ENCODE data around the gene VSIG4.

VSIG4 gene

GRCh38 chrX:66023385-66024091 lies 16.3 kb downstream of the VSIG4 start:
- FAIRE-seq, result no peak

GRCh38 chrX:66022632-66023384 lies 17.1 kb downstream of the VSIG4 start:
- FAIRE-seq, result no peak

DNA sequence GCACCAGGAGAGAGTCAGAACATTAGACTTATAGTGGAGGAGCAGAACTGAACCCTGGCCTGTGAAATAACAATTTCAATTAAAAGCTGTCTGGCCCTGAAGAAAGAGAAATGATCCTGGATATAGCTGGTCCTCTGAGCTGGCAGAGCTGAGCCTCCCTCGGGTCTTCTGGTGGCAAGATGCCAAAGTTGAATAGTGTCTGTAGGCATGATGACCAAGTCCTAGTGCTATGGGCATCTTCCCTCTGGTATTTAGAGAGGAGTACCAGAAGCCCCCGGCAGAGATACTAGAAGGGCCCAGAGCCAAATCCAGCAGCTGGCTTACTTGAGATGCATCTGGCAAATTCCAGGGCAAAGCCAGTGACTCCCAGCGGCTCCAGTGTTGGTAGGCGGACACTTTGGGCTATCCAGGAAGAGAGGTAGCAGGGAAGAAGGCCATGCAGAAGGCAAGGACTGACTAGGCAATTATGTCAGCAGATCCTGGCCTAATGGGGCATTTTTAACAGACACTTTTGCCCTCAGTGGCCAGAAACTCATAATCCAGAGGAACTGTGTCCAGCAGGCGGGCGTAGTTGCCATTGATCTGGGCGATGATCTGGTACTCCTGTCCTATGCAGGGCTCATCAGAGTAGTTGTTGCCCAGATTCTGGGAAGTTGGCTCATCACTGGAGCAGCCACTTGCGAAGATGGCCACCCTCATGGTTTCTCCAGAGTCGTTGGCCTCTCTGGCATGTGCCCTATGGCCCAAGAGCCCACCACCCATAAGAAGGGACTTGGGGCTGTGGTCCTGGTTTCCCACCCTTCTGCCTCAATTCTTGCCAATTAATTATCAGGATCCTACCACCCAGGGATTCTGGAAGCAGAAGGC lies 17.9 kb downstream of the VSIG4 start:
- no peak for FAIRE-seq

DNA sequence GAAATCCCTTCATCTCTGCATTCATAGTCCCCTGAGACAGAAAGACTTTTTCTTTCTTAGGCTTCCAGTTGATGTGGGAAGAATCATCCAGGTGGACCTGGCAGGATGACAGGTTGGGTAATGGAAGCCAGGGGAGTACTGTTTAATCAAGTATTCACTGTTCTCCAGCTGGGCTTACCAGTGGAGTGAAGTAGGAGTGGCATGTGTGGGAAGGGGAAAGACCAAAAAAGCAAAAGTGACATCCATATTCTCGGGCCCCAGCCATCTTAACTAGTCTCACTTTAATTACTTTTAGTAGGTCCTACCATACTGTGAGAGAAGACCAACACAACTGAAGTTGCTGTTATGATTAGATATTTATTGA lies 18.5 kb downstream of the VSIG4 start:
- FAIRE-seq, result no peak

DNA sequence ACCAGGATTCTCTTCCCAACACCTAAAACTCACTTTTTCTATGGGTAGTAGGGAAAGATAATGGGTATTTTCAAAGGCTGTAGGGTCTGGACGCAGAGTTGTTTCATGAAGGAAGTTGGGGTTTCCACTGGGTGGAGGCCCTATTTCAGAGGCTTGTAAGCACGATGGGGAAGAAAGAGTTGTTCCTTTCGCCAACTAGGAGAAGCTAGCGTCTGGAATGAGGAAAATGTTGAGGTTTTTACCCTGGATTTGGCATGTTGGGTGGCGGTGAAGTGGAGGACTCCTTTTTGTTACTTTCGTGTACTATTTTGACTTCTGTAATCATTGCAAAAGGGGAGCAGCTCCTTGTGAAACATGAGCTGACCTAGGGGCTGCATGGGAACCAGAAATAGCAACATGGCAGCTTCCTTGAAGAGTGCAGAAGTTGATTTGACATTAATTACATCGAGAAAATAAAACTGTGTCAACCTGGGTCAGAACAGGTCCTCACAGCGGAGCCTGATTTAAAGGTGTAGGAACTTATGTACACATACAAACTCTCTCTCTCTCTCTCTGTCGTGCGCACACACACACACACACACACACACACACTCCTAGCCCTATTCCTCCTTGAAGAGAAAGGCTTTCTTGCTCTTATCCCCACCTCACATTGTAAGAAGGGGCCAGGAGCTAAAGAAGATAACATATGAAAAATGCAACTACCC lies 19.1 kb downstream of the VSIG4 start:
- FAIRE-seq, result no peak

GRCh38 chrX:66019974-66020373 lies 19.9 kb downstream of the VSIG4 start:
- FAIRE-seq, result no peak

GRCh38 chrX:66019310-66019652 lies 20.6 kb downstream of the VSIG4 start:
- FAIRE-seq, result no peak

DNA sequence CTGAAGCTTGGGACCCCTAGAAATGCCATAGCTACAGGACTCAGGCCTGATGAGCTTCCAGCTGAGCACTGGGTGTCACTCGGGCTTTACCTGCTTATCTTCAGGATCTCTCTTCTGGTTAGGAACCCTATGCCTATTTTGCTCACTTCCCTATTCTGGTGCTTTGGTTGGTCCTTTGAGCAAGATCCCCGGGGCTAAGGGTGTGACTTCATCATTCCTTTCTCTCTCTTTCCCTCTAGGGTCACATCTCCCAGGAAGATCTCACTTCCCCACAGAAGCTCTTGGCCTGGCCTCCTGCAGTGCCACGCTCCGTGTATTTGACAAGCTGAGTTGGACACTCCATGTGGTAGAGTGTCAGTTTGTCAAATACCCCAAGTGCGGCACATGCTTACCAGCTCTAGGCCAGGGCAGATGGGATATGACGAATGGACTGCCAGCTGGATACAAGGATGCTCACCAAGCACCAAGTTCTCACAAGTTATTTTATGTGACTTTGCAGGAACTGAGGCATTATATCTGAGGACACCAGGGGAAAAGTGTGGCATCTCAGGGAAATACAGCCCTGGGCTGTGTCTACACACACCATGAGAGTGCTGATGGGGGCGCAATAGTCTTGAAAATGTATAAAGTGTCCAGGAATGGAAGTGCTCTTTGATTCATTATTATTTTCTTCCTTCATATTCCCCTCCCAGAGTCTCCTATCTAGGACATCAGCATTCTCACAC lies 21.1 kb downstream of the VSIG4 start:
- FAIRE-seq, result no peak

GRCh38 chrX:66017659-66018170 lies 22.2 kb downstream of the VSIG4 start:
- no peak for FAIRE-seq

DNA sequence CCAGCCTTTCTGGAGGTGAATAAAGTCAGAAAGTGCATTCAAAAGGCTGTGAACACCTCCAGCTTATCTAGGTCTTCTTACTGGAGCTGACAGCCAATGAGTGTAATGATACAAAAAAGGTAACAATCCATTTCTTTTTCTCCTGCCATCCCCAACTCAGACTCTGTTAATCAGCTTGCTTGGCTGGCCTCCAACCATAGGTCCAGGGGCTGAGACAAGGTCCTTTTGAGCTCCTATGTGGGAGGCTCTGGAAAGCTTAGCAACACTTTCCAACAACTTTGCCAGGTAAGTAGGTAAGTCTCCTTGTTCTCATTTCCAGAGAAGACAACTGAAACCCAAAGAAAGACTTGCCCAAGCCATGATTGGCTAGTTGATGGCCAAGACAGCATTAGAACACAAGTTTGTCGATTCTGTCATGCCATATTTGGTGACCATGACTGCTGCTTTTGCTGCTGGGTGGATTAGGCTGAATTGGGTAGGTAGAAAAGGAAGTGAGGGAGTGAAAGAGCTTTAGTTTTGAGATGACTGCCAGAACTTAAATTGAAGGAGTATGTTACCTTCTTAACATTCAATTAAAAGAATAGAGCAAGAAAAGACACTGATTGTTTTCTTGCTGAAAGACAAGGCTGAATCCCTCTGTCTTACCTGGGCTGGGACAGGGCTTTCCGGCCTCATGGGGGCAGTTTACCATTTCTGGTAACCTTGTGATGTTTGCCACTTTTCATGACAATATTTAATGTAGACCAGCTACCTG lies 22.8 kb downstream of the VSIG4 start:
- no peak for FAIRE-seq

DNA sequence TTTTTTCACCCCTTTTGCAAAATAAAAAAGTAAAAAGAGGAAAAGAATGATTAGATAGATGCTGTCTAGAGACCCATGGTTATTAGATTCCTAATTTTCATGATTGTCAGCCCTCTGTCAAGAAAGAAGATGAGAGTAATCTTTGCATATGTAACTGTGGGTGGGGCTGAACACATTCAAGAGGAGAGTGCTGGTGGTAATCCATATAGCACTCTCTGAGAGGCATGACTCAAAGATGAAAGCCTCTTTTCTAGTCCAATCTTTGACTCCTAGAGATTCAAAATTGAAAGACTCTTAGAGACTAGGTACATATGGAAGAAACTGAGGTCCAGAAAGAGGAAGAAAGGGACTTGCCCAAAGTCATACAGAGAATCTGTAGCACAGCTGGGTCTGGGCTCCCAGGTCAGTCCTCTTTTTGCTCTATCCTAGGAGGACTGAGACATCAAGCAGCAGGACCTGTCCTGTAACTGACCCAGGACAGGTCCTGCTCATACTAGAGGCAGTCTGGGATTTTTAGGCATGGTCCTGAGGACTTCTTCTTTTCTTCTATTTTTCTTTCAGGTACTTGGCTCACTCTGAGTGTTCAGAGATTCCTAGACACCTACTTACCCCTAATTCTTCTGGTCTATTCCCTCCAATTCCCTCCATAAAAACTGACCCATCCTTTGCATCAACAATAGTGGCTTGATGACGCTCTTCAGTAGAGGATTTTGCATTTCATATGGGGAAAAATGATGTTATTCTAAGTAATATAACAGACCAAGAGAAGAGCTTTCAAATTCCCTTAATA lies 23.8 kb downstream of the VSIG4 start:
- no peak for FAIRE-seq

DNA sequence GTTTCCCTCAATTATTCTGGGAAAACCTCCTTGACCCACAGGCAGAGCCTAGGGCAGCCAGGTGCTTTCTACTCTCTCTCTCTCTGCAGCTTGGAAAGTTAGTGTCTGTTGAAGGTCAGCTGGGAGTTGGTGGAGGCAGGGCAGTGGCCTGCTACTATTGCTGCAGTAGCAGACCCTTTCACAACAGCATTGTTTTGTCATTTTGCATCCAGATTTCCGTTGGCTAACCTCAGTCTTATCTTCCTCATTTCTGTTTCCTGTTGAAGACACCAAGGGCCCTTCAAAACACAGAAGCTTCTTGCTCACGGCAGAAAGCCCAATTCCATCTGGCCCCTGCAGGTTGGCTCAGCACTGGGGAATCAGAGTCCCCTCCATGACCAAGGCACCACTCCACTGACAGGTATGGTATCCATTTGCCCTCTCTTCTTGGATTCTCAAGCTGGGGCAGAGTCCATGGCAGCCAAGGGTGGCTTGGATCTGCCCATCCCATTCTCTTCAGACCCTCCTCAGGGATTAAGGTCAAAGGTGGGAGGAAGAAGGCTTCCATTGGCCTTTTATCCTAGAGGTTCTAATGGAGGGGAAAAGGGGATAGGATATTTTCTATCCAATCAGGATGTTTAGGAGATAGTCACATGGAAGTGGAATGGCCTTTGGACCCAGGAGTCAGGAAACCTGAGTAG lies 24.6 kb downstream of the VSIG4 start:
- no peak for FAIRE-seq

DNA sequence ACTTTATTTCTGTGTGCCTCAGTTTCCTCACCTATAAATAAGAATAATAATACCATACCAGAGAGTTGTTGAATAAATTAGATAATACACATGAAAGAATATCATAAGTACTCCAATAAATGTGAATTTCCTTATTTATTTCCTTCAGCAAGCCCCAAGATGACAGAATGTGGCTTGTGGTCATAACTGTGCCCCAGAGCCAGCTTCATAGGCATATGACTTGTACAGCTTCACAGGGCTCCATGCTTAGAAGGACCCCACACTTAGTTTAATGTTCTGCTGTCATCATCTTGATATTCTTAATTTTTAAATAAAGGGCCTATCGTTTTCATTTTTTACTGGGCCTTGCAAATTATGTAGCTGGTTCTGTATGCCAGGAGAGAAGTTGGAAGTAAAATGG lies 25.3 kb downstream of the VSIG4 start:
- no peak for FAIRE-seq

DNA sequence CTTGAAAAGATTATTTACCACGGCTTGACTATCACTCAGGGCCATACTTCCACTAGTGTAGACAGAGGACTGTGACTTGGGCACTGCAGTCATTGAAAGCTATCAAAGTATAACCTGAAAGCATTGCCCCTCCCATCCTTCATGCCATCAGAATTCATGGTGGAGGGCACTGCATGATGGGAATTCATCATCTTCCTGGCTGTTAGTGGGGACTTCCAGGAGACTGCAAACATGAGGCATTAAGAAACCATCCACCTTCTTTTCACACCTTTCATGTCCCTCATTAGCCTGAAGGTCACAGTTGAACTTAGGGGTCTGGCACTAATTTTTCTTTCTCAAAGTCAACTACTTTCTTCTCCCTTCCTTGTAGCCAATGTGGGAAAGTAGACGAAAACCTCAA lies 25.8 kb downstream of the VSIG4 start:
- no peak for FAIRE-seq

DNA sequence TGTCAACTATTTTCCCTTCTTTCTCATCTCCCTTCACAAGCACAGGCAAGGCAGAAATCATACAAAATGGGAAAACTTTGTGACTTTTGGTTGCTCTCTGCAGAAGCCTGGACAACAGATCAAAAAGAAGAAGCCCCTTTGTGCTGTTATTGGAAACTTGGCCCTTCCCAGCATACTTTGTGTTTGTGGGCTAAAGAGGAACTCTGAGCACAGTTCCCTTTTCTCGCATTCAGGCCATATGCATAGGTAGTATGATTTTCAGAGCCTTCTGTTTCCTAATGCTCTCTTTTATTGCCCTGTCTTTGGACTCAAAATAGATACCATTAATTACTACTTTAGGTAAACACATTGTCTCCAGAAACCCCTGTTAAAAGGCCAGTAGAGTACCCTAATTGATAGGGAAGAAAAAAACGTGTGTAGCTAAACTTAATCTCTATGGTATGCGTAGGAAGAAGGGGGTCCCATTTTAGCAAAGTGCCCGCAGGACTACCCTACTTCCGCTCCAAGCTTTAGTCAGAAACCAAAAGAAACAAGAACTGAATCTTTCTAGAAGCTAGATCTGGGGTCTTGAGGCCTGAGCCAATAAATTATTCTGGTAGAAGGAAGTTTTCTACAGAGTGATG lies 26.6 kb downstream of the VSIG4 start:
- no peak for FAIRE-seq

DNA sequence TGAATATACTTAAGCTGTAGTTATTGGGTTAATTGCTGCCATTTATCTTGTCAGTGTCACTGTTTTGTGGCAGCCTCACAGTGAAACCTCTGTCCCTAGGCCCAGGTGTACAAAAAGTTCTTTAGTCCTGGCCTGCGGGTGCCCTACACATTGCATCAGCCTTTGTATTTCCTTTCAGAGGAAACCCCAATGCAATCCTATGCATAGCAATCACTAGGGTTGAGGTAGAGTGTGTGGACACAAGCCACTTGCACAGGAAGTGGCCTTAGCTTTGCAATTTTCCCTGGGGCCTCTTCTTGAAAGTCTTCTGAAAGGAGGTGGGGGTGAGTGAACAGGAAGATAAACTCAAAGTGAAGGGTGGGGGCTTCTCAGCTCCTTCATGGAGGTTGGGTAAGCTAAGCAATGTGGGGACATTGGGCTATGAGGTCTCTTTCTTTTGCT lies 27.8 kb downstream of the VSIG4 start:
- no peak for FAIRE-seq

DNA sequence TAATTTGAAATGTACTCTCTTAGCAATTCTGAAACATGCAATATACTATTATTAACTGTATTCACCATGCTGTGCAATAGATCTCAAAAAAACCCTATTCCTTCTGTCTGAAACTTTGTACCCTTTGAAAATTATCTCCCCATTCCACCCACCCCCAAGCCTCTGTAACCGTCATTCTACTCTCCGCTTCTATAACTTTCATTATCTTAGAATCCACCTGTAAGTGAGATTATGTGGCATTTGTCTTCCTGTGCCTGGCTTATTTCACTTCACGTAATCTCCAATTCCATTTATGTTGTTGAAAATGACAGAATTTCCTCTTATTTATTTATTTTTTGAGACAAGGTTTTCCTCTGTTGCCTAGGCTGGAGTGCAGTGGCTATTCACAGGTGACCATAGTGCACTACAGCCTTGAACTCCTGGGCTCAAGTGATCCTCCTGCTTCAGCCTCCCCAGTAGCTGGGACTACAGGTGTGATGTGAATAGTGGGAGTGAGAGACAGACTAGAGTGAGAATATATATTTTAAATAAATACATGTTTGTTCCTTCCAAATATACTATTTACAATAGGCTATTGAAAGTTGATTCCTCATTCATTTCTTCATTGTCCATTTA lies 30.5 kb downstream of the VSIG4 start:
- no peak for FAIRE-seq

GRCh38 chrX:66008328-66008970 lies 31.4 kb downstream of the VSIG4 start:
- FAIRE-seq, result no peak
